SU-DHL-6 (cell line): Measurements from ENCODE around the gene CDH22.

Source experiments
- H2AFZ ChIP-seq: fragments of 200-600 bp; sonication (generic); 2 replicates; pipeline ENCODE4 v1.6.1; 2014; ENCODE audit warnings: low read depth, mild to moderate bottlenecking, moderate library complexity, mixed read lengths, antibody characterized with exemption, low read length; ENCODE audit not compliant: severe bottlenecking
- H3F3A ChIP-seq: fragments of 200-600 bp; shearing (Covaris generic); 2 replicates; pipeline ENCODE4 v1.6.0; 2016; ENCODE audit warnings: antibody characterized with exemption, mild to moderate bottlenecking; ENCODE audit not compliant: insufficient read depth
- H3K27ac ChIP-seq: fragments of 200-600 bp; sonication (generic); 2 replicates; pipeline ENCODE4 v1.5.1; 2016; ENCODE audit warnings: low read depth, mild to moderate bottlenecking, low read length, moderate library complexity, mixed read lengths
- H3K27me3 ChIP-seq: fragments of 200-600 bp; sonication (generic), shearing (Covaris generic); 2 replicates; pipeline ENCODE4 v1.6.0; 2014; ENCODE audit warnings: mild to moderate bottlenecking, low read length
- H3K36me3 ChIP-seq: fragments of 200-600 bp; sonication (generic); 2 replicates; pipeline ENCODE4 v1.6.1; 2014; ENCODE audit warnings: mild to moderate bottlenecking, low read length, mixed read lengths
- H3K4me2 ChIP-seq: fragments of 300-600, 200-600 bp; shearing (Covaris generic), sonication (generic); 2 replicates; pipeline ENCODE4 v1.6.0; 2014; ENCODE audit warnings: low read length, low read depth, mild to moderate bottlenecking; ENCODE audit not compliant: poor library complexity, severe bottlenecking
- H3K4me3 ChIP-seq: fragments of 200-600 bp; sonication (generic); 2 replicates; pipeline ENCODE4 v1.5.1; 2014; ENCODE audit warnings: antibody characterized with exemption, low read length, mild to moderate bottlenecking, mixed read lengths; ENCODE audit not compliant: insufficient read depth, poor library complexity, severe bottlenecking
- H3K79me2 ChIP-seq: fragments of 200-600 bp; sonication (generic); 2 replicates; pipeline ENCODE4 v1.6.1; 2014; ENCODE audit warnings: mild to moderate bottlenecking, low read length, moderate library complexity; ENCODE audit not compliant: insufficient read depth
- H3K9ac ChIP-seq: fragments of 200-600 bp; sonication (generic); 2 replicates; pipeline ENCODE4 v1.7.0; 2014; ENCODE audit warnings: mild to moderate bottlenecking, low read length
- H3K9me2 ChIP-seq: fragments of 200-600 bp; sonication (generic); replicated peaks from 2 replicates; pipeline ENCODE4 v1.6.1; 2014; ENCODE audit warnings: low read length; ENCODE audit not compliant: insufficient read depth
- H3K9me3 ChIP-seq: fragments of 200-600 bp; sonication (generic); 2 replicates; pipeline ENCODE4 v1.6.1; 2014; ENCODE audit warnings: low read length, mixed read lengths; ENCODE audit not compliant: insufficient read depth
- H4K20me1 ChIP-seq: fragments of 200-600 bp; sonication (generic); 2 replicates; pipeline ENCODE4 v1.6.1; 2014; ENCODE audit warnings: low read depth, mild to moderate bottlenecking, antibody characterized with exemption, low read length, moderate library complexity, mixed read lengths
- EZH2phosphoT487 ChIP-seq: fragments of 200-600 bp; sonication (generic), shearing (Covaris generic); conservative IDR thresholded peaks from 2 replicates; pipeline ENCODE4 v1.6.1; 2018; ENCODE audit warnings: mild to moderate bottlenecking, antibody characterized with exemption, low read length, moderate library complexity, mixed read lengths
- TF ChIP-seq, protein P1 (sequence below): fragments of 200-600 bp; sonication (generic); IDR thresholded peaks from one replicate; pipeline ENCODE4 v1.5.1; 2017; ENCODE audit warnings: antibody characterized with exemption, mild to moderate bottlenecking, low read length, moderate library complexity; ENCODE audit not compliant: insufficient read depth, poor library complexity, severe bottlenecking

Gene CDH22

DNA sequence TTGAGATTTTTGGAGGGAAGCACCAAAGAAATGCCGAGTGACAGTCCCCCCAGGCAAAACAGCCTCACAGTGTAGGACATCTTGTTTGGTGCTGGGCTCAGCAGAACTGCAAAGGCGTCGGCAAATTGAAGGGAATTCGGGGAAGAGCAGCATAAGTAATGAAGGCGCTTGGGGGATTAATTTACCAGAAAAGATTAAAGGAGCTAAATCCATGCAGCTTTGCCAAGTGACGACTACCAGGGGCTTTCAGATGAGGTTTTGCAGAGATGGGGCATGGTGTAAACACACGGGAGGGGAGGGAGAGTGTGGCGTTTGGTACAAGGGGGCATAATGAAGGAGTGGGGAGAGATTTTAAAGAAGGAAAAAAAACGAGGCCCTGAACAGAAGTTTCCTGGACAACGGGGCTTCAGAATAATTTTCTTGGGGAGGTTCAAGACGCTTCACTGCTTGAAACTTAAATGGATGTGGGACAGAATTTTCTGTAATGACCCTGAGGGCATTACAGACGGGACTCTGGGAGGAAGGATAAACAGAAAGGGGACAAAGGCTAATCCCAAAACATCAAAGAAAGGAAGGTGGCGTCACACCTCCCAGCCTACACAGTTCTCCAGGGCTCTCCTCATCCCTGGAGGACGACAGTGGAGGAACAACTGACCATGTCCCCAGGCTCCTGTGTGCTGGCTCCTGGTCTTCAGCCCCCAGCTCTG is 45.4 kb upstream of the CDH22 start:
- Histone ChIP-seq H3K9ac (no peak overlapping the region), H4K20me1 (no peaks in the 10 kb centered on the region), H3K27ac (no peak overlapping the region), H3K4me3 (no peak overlapping the region), H3K9me2 (no peaks in the 10 kb centered on the region), H3F3A (no peaks in the 10 kb centered on the region), H2AFZ (no peak overlapping the region), H3K9me3 (no peaks in the 10 kb centered on the region), H3K27me3 (no peaks in the 10 kb centered on the region), H3K4me2 (no peak overlapping the region), H3K79me2 (no peaks in the 10 kb centered on the region), H3K36me3 (no peaks in the 10 kb centered on the region)
- TF ChIP-seq EZH2phosphoT487, result no peak
- TF ChIP-seq, protein P1, sequence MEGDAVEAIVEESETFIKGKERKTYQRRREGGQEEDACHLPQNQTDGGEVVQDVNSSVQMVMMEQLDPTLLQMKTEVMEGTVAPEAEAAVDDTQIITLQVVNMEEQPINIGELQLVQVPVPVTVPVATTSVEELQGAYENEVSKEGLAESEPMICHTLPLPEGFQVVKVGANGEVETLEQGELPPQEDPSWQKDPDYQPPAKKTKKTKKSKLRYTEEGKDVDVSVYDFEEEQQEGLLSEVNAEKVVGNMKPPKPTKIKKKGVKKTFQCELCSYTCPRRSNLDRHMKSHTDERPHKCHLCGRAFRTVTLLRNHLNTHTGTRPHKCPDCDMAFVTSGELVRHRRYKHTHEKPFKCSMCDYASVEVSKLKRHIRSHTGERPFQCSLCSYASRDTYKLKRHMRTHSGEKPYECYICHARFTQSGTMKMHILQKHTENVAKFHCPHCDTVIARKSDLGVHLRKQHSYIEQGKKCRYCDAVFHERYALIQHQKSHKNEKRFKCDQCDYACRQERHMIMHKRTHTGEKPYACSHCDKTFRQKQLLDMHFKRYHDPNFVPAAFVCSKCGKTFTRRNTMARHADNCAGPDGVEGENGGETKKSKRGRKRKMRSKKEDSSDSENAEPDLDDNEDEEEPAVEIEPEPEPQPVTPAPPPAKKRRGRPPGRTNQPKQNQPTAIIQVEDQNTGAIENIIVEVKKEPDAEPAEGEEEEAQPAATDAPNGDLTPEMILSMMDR, result no peak

GRCh38 chr20:46352370-46352938 is 44.2 kb upstream of the CDH22 start:
- no peaks in the 10 kb centered on the region for H3K36me3 ChIP-seq
- TF ChIP-seq EZH2phosphoT487, result no peak
- H3K4me2 ChIP-seq, result no peak overlapping the region
- H4K20me1 ChIP-seq, result no peaks in the 10 kb centered on the region
- H3K9me2 ChIP-seq, result no peaks in the 10 kb centered on the region
- no peaks in the 10 kb centered on the region for H3K9me3 ChIP-seq
- no peaks in the 10 kb centered on the region for H3K79me2 ChIP-seq
- no peaks in the 10 kb centered on the region for H3K27me3 ChIP-seq
- no peak overlapping the region for H2AFZ ChIP-seq
- H3K9ac ChIP-seq, result no peak overlapping the region
- H3K4me3 ChIP-seq, result no peak overlapping the region
- no peaks in the 10 kb centered on the region for H3F3A ChIP-seq
- no peak overlapping the region for H3K27ac ChIP-seq

DNA sequence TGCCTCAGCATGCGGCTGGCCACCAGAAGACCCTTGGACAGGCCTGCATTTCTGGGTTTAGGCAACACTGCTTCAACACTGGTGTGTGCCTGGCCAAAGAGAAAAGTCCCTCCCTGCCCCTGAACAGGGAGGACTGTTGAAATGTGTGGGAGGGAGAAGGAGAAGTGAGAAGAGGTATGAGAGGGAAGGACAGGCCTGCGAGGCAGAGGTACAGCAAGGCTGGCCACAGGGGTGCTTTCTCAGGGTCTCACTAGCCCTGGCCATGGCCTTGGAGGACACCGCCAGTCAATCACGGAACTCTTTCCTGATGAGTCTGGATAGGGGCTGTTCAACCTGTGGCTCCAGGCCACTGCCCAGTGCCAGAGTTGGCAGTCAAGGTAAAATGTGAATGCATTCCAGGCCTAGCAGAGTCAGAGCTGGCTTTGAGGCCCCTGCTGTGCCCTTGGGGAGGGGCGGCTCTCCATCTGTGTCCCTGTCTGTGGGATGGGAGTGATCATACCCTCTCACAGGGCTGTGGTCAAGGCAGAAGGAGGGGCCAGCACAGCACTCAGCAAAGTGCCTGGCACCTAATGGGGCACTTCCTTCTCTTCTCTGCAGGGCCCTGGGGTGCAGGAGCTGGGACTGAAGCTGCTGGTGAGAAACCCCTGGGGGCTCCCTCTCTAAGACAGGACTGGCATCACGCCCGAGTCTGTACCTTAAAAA is 43.2 kb upstream of the CDH22 start:
- Histone ChIP-seq H3K36me3 (no peaks in the 10 kb centered on the region), H3K9ac (no peak overlapping the region)
- TF ChIP-seq EZH2phosphoT487, result no peak
- TF ChIP-seq, protein P1, result no peak

DNA sequence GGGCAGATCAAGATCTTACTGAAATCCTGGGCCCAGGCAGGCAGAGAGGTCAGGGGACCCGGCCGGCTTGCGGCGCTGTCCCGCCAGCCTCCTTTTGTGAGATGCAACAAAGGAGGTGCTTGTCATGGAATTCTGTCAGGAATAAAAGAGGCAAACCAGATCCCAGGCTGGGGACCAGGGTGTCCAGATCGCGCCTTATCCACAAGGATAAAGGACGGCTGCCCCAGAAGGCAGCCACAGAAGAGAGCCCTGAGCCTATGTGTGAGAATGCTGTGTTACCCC is 42.6 kb upstream of the CDH22 start:
- H3F3A ChIP-seq, result no peaks in the 10 kb centered on the region
- H3K9me2 ChIP-seq, result no peaks in the 10 kb centered on the region
- no peaks in the 10 kb centered on the region for H3K9me3 ChIP-seq
- H3K9ac ChIP-seq, result no peak overlapping the region
- no peak overlapping the region for H3K4me3 ChIP-seq
- no peak overlapping the region for H3K4me2 ChIP-seq
- TF ChIP-seq, protein P1, result no peak
- TF ChIP-seq EZH2phosphoT487, result no peak
- H3K36me3 ChIP-seq, result no peaks in the 10 kb centered on the region
- H4K20me1 ChIP-seq, result no peaks in the 10 kb centered on the region
- H3K27ac ChIP-seq, result no peak overlapping the region
- no peak overlapping the region for H2AFZ ChIP-seq
- H3K79me2 ChIP-seq, result no peaks in the 10 kb centered on the region
- no peaks in the 10 kb centered on the region for H3K27me3 ChIP-seq

More for the DNA sequence above, 43.2 kb upstream of the CDH22 start:
- Histone ChIP-seq H4K20me1 (no peaks in the 10 kb centered on the region), H3K27me3 (no peaks in the 10 kb centered on the region), H3K4me3 (no peak overlapping the region), H3K9me2 (no peaks in the 10 kb centered on the region), H3F3A (no peaks in the 10 kb centered on the region), H3K27ac (no peak overlapping the region), H3K9me3 (no peaks in the 10 kb centered on the region), H3K79me2 (no peaks in the 10 kb centered on the region), H3K4me2 (no peak overlapping the region), H2AFZ (no peak overlapping the region)
